HepG2 (cell line): ENCODE results near the gene LRRC8E. TPM values are rescaled to one million over a fixed set of nuclear protein-coding genes. Genes with fewer than 3 reads are reported as not detected.

Experiments used
- ATAC-seq: fragments of 200-7000 bp; cut with Tn5 transposase; 3 replicates; pipeline ENCODE4 v1.9.1; 2020; ENCODE audit warnings: mild to moderate bottlenecking, moderate library complexity
- BruUV-seq: library from RNA; stranded (reverse); fragments of 400-500 nt; replicated peaks from 2 replicates; lab custom pipeline; 2021; lab: Mats Ljungman, UMichigan
- CTCF ChIA-PET: fragments of 300-600 bp; formaldehyde crosslinking; extraction: SDS; loops from one replicate; lab custom pipeline; 2021; ENCODE audit warnings: low total read pairs, inconsistent platforms, low intra/inter-chr PET ratio; lab: Yijun Ruan, JAX
- POLR2A ChIA-PET: fragments of 350-600 bp; sonication (Branson Sonifier 250); formaldehyde crosslinking; loops from one replicate; lab custom pipeline; 2020; ENCODE audit warnings: antibody characterized with exemption, inconsistent platforms; lab: Yijun Ruan, JAX
- DNase-seq: peaks from one replicate; pipeline ENCODE4 v3.0.0-alpha.2; 2015; ENCODE audit warnings: low spot score
- FAIRE-seq: peaks from 3 replicates; lab custom pipeline; 2011; peaks lifted over from hg19 to GRCh38; lab: Jason Lieb, UNC
- H2AFZ ChIP-seq: one replicate; pipeline ENCODE4 v1.6.1; 2011; ENCODE audit warnings: low read length, inconsistent platforms
- H3K27ac ChIP-seq: fragments of 300-600 bp; 3 replicates; pipeline ENCODE4 v1.8.0; 2011; ENCODE audit warnings: mixed run types, mild to moderate bottlenecking, mixed read lengths, low read length, inconsistent platforms; ENCODE audit not compliant: insufficient read depth; ENCODE audit errors: extremely low read length
- H3K27me3 ChIP-seq, 2 experiments: fragments of 200-600 bp in 1 of 2; 2 replicates in 1 of 2; 3 replicates in 1 of 2; pipeline versions ENCODE4 v1.6.0 to v1.8.0; 2011; ENCODE audit warnings: low read length in 2 of 2, mild to moderate bottlenecking in 2 of 2, moderate library complexity in 2 of 2, inconsistent platforms in 1 of 2; ENCODE audit not compliant: insufficient read depth in 2 of 2, control insufficient read depth in 1 of 2
- H3K36me3 ChIP-seq, 2 experiments: fragments of 200-600 bp in 1 of 2; replicated peaks in 1 of 2; 2 replicates in 1 of 2; 3 replicates in 1 of 2; pipeline versions ENCODE4 v1.5.1 to v1.8.0; 2011; ENCODE audit warnings: low read length in 2 of 2, inconsistent platforms in 1 of 2; ENCODE audit not compliant: insufficient read depth in 2 of 2, control insufficient read depth in 1 of 2
- H3K4me1 ChIP-seq: 2 replicates; pipeline ENCODE4 v1.5.1; 2012; ENCODE audit warnings: low read length, inconsistent platforms; ENCODE audit not compliant: insufficient read depth
- H3K4me2 ChIP-seq: 2 replicates; pipeline ENCODE4 v1.6.0; 2011; ENCODE audit warnings: low read depth, low read length, inconsistent platforms
- H3K4me3 ChIP-seq, 3 experiments: fragments of 200-600 bp in 1 of 3; sonication (generic), shearing (Covaris generic) in 1 of 3; replicated peaks in 1 of 3; 2 replicates each; pipeline ENCODE4 v1.5.1; 2011 to 2016; ENCODE audit warnings: low read length in 3 of 3, inconsistent platforms in 2 of 3, low read depth in 2 of 3, mild to moderate bottlenecking in 2 of 3, control low read depth in 1 of 3, mixed read lengths in 1 of 3; ENCODE audit not compliant: insufficient read depth in 1 of 3
- H3K79me2 ChIP-seq: one replicate; pipeline ENCODE4 v1.6.1; 2011; ENCODE audit warnings: low read length, inconsistent platforms; ENCODE audit not compliant: insufficient read depth
- H3K9ac ChIP-seq: 2 replicates; pipeline ENCODE4 v1.6.0; 2011; ENCODE audit warnings: mild to moderate bottlenecking, low read depth, low read length, inconsistent platforms; ENCODE audit not compliant: insufficient read depth
- H3K9me3 ChIP-seq: 2 replicates; pipeline ENCODE4 v1.5.1; 2012; ENCODE audit warnings: mild to moderate bottlenecking, low read length
- H4K20me1 ChIP-seq: 2 replicates; pipeline ENCODE4 v1.6.0; 2011; ENCODE audit warnings: inconsistent platforms, mild to moderate bottlenecking, low read length, moderate library complexity; ENCODE audit not compliant: insufficient read depth
- HOMEZ ChIP-seq: IDR thresholded peaks from 2 replicates; pipeline ENCODE4 v1.6.1; 2016; ENCODE audit warnings: low read depth
- KMT2B ChIP-seq: IDR thresholded peaks from 2 replicates; pipeline ENCODE4 v1.6.1; 2016; ENCODE audit warnings: missing genetic modification reagents, missing compliant biosample characterization
- MIXL1 ChIP-seq: IDR thresholded peaks from 2 replicates; pipeline ENCODE4 v1.6.1; 2016
- ONECUT2 ChIP-seq: sonication (generic); formaldehyde crosslinking; IDR thresholded peaks from 2 replicates; pipeline ENCODE4 v1.4.0; 2020; ENCODE audit warnings: missing genetic modification reagents
- SRSF4 ChIP-seq: fragments of 200-400 bp; formaldehyde crosslinking; IDR thresholded peaks from one replicate; pipeline ENCODE4 v1.6.1; 2018; ENCODE audit warnings: mild to moderate bottlenecking, low read depth, low read length, moderate library complexity; ENCODE audit not compliant: poor library complexity, severe bottlenecking
- THAP8 ChIP-seq: sonication (generic); formaldehyde crosslinking; IDR thresholded peaks from 2 replicates; pipeline ENCODE4 v1.5.1; 2020; ENCODE audit warnings: missing genetic modification reagents, mild to moderate bottlenecking, borderline replicate concordance
- YEATS2 ChIP-seq: sonication (generic); formaldehyde crosslinking; IDR thresholded peaks from 2 replicates; pipeline ENCODE4 v1.4.0; 2020; ENCODE audit warnings: missing genetic modification reagents, borderline replicate concordance
- ZNF225 ChIP-seq: sonication (generic); formaldehyde crosslinking; IDR thresholded peaks from 2 replicates; pipeline ENCODE4 v1.4.0; 2020; ENCODE audit warnings: mild to moderate bottlenecking, missing genetic modification reagents
- ZNF232 ChIP-seq: sonication (generic); formaldehyde crosslinking; IDR thresholded peaks from 2 replicates; pipeline ENCODE4 v1.4.0; 2020; ENCODE audit warnings: missing genetic modification reagents, borderline replicate concordance
- ZNF317 ChIP-seq: sonication (generic); formaldehyde crosslinking; IDR thresholded peaks from 2 replicates; pipeline ENCODE4 v1.5.0; 2020; ENCODE audit warnings: mild to moderate bottlenecking, missing genetic modification reagents
- ZZZ3 ChIP-seq: sonication (generic); formaldehyde crosslinking; IDR thresholded peaks from 2 replicates; pipeline ENCODE4 v1.4.0; 2020; ENCODE audit warnings: missing genetic modification reagents, mild to moderate bottlenecking, borderline replicate concordance
- WGBS: methylation state at CpG from one replicate; pipeline ENCODE4 v1.1.6; 2017; ENCODE audit warnings: low lambda C conversion rate; 5-methylcytosine and 5-hydroxymethylcytosine counted together
- in situ Hi-C: cut with HindIII; loops from 2 replicates; pipeline ENCODE4 v1.10.0; 2017; ENCODE audit warnings: low pct_unique_long_range_greater_than_20kb; ENCODE audit not compliant: extremely low pct_ligation_motif_present
- intact Hi-C: fragments of 100-400 bp; cut with micrococcal nuclease; formaldehyde crosslinking; loops from one replicate; pipeline ENCODE4 v1.10.0; 2022; ENCODE audit not compliant: unreplicated experiment
- polyA plus RNA-seq, 8 experiments: library from polyadenylated mRNA; depleted of rRNA in 3 of 8; stranded (reverse) in 7 of 8; unstranded in 1 of 8; fragments of >200 nt; fragmentation: Illumina TruSeq in 4 of 8; extraction: Trizol in 4 of 8; gene quantifications; 2 replicates each; pipeline versions ENCODE4 v1.2.1 to v1.2.3, GENCODE V29; 2011 to 2016; ENCODE audit warnings: low read depth in 4 of 8, missing spikeins in 1 of 8, mixed read lengths in 1 of 8; ENCODE audit not compliant: insufficient read depth in 1 of 8
- total RNA-seq, 5 experiments: library from RNA; depleted of rRNA; stranded (reverse); fragments of >200 nt; fragmentation: Illumina TruSeq; extraction: Trizol; gene quantifications; 2 replicates each; pipeline ENCODE4 v1.2.3, GENCODE V29; 2016; ENCODE audit warnings: low read depth in 1 of 5

LRRC8E gene
- total and polyA plus RNA-seq, 2 of the 13 experiments (the other 11 are each of a cell fraction or from before 2014, with no cell fraction given) = 8.0 to 10.3 TPM

GRCh38 chr19:7901337-7901736, 13.0 kb downstream of the LRRC8E start:
- WGBS = 99% methylated on average over 7 of the region's 7 CpGs
- in situ Hi-C loops = no loop called here
- intact Hi-C loops = no loop called here
- no peaks in the 10 kb centered on the region; a peak in 1 of 5 replicates for H3K27me3 ChIP-seq
- H3K36me3 ChIP-seq = peaks cover 9 to 22% of the 10 kb centered on the region in 2 experiments; a peak in 3 of 5 replicates
- peaks cover 26% of the 10 kb centered on the region for H3K79me2 ChIP-seq
- H3K4me2 ChIP-seq = no peak overlapping the region
- H3K4me1 ChIP-seq = peaks cover 59% of the 10 kb centered on the region
- no peak overlapping the region for H2AFZ ChIP-seq
- TF ChIP-seq SRSF4 (no peak), MIXL1 (CRISPR knock-in tag) (no peak), KMT2B (CRISPR knock-in tag) (no peak), HOMEZ (CRISPR knock-in tag) (no peak), THAP8 (CRISPR knock-in tag) (no peak), ZNF317 (CRISPR knock-in tag) (no peak), ONECUT2 (CRISPR knock-in tag) (no peak), ZZZ3 (CRISPR knock-in tag) (no peak), YEATS2 (CRISPR knock-in tag) (no peak), ZNF232 (CRISPR knock-in tag) (no peak), ZNF225 (CRISPR knock-in tag) (no peak)
- no peak overlapping the region for H3K9ac ChIP-seq
- no peak overlapping the region for H3K27ac ChIP-seq
- no peak overlapping the region for H3K4me3 ChIP-seq
- no TSS peak for BruUV-seq
- ChIA-PET POLR2A (interaction anchor here (3.1 to 4.9 kb wide), 4 partner anchors 12 to 42 kb away, joined by 22 to 83 read pairs (median 64); partner anchors contain the start of genes LRRC8E, SNAPC2 and TIMM44), CTCF (no interaction called here)
- H4K20me1 ChIP-seq = peaks cover 10% of the 10 kb centered on the region; the same call in 1 of the 2 replicates
- no peak for ATAC-seq
- FAIRE-seq = no peak
- H3K9me3 ChIP-seq = no peaks in the 10 kb centered on the region
- no peak for DNase-seq
